PFSK-1 (cell line): ENCODE results near the gene DHPS.

Experiments
- FOXP2 ChIP-seq: optimal IDR thresholded peaks from 2 replicates; pipeline ENCODE3; 2011; ENCODE audit warnings: borderline replicate concordance, control low read depth, inconsistent platforms; ENCODE audit not compliant: insufficient read depth; ENCODE audit errors: extremely low read length, extremely low read depth
- POLR2AphosphoS5 ChIP-seq: IDR thresholded peaks from 2 replicates; pipeline ENCODE4 v1.6.1; 2012; ENCODE audit warnings: low read depth, mild to moderate bottlenecking, control low read depth, low read length, moderate library complexity
- SIN3A ChIP-seq: IDR thresholded peaks from 2 replicates; pipeline ENCODE4 v1.6.1; 2012; ENCODE audit warnings: mild to moderate bottlenecking, low read length, moderate library complexity, borderline replicate concordance; ENCODE audit not compliant: insufficient read depth
- TAF1 ChIP-seq: IDR thresholded peaks from 2 replicates; pipeline ENCODE4 v1.6.1; 2012; ENCODE audit warnings: low read length, control low read depth, borderline replicate concordance; ENCODE audit not compliant: insufficient read depth
- TF ChIP-seq, protein P1 (sequence below), 2 experiments: IDR thresholded peaks; 2 replicates each; pipeline versions ENCODE4 v1.6.1 to v1.8.0; 2011 to 2012; ENCODE audit warnings: low read depth in 2 of 2, low read length in 2 of 2, control low read depth in 1 of 2, inconsistent platforms in 1 of 2, mild to moderate bottlenecking in 1 of 2, moderate library complexity in 1 of 2; ENCODE audit not compliant: insufficient read depth in 1 of 2

DHPS gene

DNA sequence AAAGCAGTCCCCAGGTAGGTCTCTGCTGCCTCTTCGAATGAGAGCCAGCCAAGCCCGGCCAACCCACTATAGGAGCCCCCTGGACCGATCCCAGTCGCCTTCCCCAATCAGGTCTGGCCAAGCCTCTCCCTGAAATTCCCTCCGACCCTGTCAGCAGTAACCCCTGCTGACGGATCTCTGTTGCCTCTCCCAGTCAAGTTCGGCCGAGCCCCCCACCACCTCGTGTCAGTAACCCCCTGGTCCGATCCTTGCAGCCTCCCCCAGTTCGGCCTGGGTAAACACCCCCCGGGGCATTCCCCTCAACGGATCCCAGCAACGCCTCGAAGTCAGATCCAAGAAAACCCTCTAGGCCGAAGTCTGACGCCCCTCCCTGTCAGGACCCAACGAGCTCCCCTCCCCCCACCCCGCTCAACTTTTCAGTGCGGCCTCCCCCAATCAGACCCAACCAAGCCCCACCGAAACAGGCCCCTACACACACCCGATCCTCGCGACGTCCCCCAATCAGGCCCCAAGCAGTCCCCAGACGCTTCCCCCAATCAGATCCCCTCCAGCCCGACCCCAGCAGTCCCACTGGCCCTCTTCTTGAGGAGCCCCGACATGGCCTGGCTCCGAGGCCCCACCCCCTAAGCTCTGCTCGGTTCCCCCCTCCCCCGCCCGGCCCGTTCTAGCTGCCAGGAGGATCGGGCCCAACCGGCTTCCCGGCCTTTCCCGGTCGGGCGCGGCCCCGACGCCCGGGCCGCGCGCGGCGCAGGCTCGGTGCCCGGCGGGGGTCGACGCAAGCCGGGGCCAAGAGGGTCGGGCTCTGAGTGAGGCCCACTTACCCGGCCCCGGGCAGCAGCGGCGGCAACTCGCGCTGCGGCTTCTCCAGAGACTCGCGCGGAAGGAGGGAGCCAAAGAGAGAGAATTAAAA lies 40.2 kb upstream of the DHPS start:
- TF ChIP-seq, protein P1, sequence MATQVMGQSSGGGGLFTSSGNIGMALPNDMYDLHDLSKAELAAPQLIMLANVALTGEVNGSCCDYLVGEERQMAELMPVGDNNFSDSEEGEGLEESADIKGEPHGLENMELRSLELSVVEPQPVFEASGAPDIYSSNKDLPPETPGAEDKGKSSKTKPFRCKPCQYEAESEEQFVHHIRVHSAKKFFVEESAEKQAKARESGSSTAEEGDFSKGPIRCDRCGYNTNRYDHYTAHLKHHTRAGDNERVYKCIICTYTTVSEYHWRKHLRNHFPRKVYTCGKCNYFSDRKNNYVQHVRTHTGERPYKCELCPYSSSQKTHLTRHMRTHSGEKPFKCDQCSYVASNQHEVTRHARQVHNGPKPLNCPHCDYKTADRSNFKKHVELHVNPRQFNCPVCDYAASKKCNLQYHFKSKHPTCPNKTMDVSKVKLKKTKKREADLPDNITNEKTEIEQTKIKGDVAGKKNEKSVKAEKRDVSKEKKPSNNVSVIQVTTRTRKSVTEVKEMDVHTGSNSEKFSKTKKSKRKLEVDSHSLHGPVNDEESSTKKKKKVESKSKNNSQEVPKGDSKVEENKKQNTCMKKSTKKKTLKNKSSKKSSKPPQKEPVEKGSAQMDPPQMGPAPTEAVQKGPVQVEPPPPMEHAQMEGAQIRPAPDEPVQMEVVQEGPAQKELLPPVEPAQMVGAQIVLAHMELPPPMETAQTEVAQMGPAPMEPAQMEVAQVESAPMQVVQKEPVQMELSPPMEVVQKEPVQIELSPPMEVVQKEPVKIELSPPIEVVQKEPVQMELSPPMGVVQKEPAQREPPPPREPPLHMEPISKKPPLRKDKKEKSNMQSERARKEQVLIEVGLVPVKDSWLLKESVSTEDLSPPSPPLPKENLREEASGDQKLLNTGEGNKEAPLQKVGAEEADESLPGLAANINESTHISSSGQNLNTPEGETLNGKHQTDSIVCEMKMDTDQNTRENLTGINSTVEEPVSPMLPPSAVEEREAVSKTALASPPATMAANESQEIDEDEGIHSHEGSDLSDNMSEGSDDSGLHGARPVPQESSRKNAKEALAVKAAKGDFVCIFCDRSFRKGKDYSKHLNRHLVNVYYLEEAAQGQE (IDR thresholded peaks at IDR 0.05; ENCODE audit: insufficient read depth in 1 of 2, low read depth in 2 of 2, low read length in 2 of 2): no peak
- TF ChIP-seq FOXP2 (no peak), SIN3A (no peak), TAF1 (no peak), POLR2AphosphoS5 (no peak)

DNA sequence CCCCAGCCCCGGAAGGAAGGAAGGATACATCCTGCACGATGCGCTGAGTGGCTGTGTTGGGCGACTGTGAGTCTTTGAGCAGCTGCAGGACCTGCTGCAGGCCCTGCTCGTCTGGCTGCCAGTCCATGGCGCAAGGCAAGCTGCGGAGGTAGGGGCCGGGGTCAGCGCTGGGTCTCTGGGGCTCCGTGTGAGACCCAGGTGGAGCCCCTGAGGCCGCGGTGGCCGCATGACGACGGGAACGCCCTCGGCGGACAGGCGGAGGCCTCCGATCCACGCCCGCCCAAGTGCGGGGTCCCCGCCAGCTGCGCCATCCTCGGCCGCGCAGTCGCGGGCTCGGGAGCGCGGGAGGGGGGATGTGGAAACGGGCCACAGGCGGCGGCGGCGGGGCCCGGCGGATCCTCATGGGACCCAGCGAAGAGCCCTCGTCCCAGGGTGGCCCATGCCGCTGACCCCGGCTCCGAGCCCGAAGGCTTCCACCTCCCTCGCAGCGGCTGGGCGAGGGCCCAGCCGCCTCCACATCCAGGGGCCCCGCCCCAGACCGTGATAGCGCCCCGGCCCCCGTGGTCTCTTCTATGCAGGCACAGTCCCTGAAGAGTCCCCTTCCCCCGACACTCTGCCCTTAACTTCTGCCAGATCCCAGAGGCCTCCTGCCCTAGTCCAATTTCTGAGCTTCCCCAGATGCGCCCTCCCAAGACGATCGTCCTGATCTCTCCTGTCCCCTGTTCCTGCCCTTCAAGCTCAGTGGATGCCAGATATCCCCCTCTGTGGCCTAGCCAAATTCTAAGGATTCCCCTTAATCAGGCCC lies 39.4 kb upstream of the DHPS start:
- TF ChIP-seq TAF1 (no peak), POLR2AphosphoS5 (peak; percentile 38)

DNA sequence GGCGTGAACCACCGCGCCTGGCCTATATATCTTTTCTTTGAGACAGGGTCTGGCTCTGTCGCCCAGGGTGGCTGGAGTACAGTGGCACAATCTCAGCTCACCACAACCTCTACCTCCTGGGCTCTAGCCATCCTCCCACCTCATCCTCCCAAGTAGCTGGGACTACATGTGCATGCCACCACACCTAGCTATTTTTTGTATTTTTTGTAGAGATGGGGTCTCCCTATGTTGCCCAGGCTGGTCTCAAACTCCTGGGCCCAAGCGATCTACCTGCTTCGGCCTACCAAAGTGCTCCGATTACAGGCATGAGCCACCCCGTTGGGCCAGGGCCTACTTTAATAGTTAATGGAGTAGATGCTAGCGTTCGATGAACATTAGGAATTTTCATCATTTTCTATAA lies 38.6 kb upstream of the DHPS start:
- TF ChIP-seq SIN3A (no peak), POLR2AphosphoS5 (no peak), FOXP2 (no peak), TAF1 (no peak)
- TF ChIP-seq, protein P1 (IDR thresholded peaks at IDR 0.05; ENCODE audit: insufficient read depth in 1 of 2, low read depth in 2 of 2, low read length in 2 of 2): no peak

DNA sequence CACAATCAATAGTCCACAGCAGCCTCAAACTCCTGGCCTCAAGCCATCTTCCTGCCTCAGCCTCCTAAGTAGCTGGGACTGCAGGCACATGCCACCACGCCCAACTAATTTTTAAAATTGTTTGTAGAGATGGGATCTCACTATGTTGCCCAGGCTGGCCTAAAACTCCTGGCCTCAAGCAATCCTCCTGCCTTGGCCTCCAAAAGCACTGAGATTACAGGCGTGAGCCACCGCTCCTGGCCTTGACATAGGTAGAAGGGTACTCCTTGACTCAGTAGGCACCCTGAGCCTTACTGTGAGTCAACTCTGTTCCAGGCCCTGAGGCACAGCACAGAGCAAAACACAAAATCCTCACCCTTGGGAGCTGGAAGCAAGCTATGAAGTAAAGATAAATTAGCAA lies 34.2 kb upstream of the DHPS start:
- TF ChIP-seq, protein P1 (IDR thresholded peaks at IDR 0.05; ENCODE audit: insufficient read depth in 1 of 2, low read depth in 2 of 2, low read length in 2 of 2): no peak
- TF ChIP-seq SIN3A (no peak), POLR2AphosphoS5 (no peak)

DNA sequence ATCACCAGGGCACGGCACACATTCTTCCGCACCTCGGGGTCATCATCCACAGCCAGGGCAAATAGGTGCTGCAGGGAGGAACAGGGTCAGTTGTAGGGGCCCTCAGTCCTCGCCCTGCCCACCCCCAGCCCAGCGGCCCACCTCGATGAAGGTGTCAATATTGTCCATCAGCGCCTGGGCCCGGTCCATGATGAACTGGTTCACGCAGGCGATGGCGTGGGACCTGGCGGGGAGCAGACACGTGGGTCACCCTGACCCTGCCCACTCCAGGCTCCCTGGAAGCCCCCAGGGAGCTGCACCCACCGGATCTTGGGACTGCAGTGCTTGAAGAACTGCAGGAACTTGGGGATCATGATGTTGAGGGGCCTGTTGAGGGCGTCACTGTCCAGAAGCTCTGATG lies 33.4 kb upstream of the DHPS start:
- no peak for TF ChIP-seq SIN3A
- no peak for TF ChIP-seq POLR2AphosphoS5
- TF ChIP-seq, protein P1 (IDR thresholded peaks at IDR 0.05; ENCODE audit: insufficient read depth in 1 of 2, low read depth in 2 of 2, low read length in 2 of 2): no peak
- TF ChIP-seq FOXP2: no peak
- TF ChIP-seq TAF1: no peak
